ENCODE results near the gene LRIG1. TPM values are rescaled to one million over a fixed set of nuclear protein-coding genes. Genes with fewer than 3 reads are reported as not detected.

The LRIG1 gene
- total and polyA plus RNA-seq, 2 of the 8 experiments (the other 6 are each of a cell fraction or from before 2014, with no cell fraction given): 78.1 to 88.7 TPM

- H3K9me3 ChIP-seq (ENCODE audit: insufficient read depth in 2 of 2, low read depth in 1 of 2, low read length in 1 of 2): no peaks in the 10 kb centered on the region
These were observed 152.1 kb downstream of the LRIG1 start for GRCh38 chr3:66348704-66349103.

More at GRCh38 chr3:66348704-66349103, 152.1 kb downstream of the LRIG1 start:
- DNase-seq (ENCODE audit: low read depth in 1 of 2, low spot score in 2 of 2) (no peak), FAIRE-seq (no peak)
- H2BK15ac ChIP-seq (ENCODE audit: low read length): no peak overlapping the region
- no peak overlapping the region for H4K5ac ChIP-seq (ENCODE audit: insufficient read length, low read depth, low read length)
- no peaks in the 10 kb centered on the region for H3K23me2 ChIP-seq (ENCODE audit: low read depth, low read length)
- H2AFZ ChIP-seq (ENCODE audit: low read length): no peak overlapping the region
- H3K79me1 ChIP-seq (ENCODE audit: low read depth, low read length): no peaks in the 10 kb centered on the region
- no peak overlapping the region for H3K4ac ChIP-seq (replicated peaks; ENCODE audit: insufficient read length, low read depth, low read length)
- peaks cover 0 to 3% (median 0%) of the 10 kb centered on the region in 4 experiments; a peak in 1 of 8 replicates for H3K36me3 ChIP-seq (ENCODE audit: control insufficient read depth in 2 of 4, insufficient read depth in 4 of 4, low read length in 3 of 4)
- H4K91ac ChIP-seq (replicated peaks; ENCODE audit: insufficient read length, low read length): no peak overlapping the region
- TF ChIP-seq TAF7 (optimal IDR thresholded peaks at IDR 0.05; ENCODE audit: borderline replicate concordance, low read depth, low read length) (no peak), FOSL1 (IDR thresholded peaks at IDR 0.05; ENCODE audit: insufficient read depth, low read depth, low read length) (no peak), SAP30 (IDR thresholded peaks at IDR 0.05; ENCODE audit: insufficient read depth, insufficient replicate concordance, low read length) (no peak), BRCA1 (IDR thresholded peaks at IDR 0.05; ENCODE audit: low read depth, low read length) (no peak), RBBP5 (IDR thresholded peaks at IDR 0.05; ENCODE audit: borderline replicate concordance, low read depth, low read length) (no peak), JUN (IDR thresholded peaks at IDR 0.05; ENCODE audit: low read depth, low read length) (no peak), JUND (IDR thresholded peaks at IDR 0.05; ENCODE audit: low read length) (no peak), EGR1 (IDR thresholded peaks at IDR 0.05; ENCODE audit: borderline replicate concordance, low read depth, low read length) (no peak), POLR2AphosphoS5 (IDR thresholded peaks at IDR 0.05; ENCODE audit: low read depth, low read length) (no peak), CEBPB (IDR thresholded peaks at IDR 0.05; ENCODE audit: low read depth, low read length) (no peak), MAX (IDR thresholded peaks at IDR 0.05) (no peak)
- peaks cover 1 to 7% (median 3%) of the 10 kb centered on the region in 4 experiments; a peak in 5 of 7 replicates for H3K4me1 ChIP-seq (replicated peaks in 1 of 4; ENCODE audit: control insufficient read depth in 3 of 4, insufficient read depth in 4 of 4, low read length in 3 of 4)
- H3K23ac ChIP-seq (ENCODE audit: insufficient read length): no peak overlapping the region
- H3K56ac ChIP-seq (replicated peaks; ENCODE audit: insufficient read length, low read depth, low read length): no peak overlapping the region
- no peak overlapping the region for H3K9ac ChIP-seq (replicated peaks in 1 of 4; ENCODE audit: extremely low read depth in 1 of 4, low read depth in 3 of 4, low read length in 3 of 4)
- no peak overlapping the region for H2BK5ac ChIP-seq (ENCODE audit: low read depth, low read length)
- no peak overlapping the region for H4K8ac ChIP-seq (ENCODE audit: extremely low read depth, insufficient read depth, low read length)
- no peak overlapping the region for H3K18ac ChIP-seq (ENCODE audit: extremely low read depth, low read length)
- H2BK20ac ChIP-seq (ENCODE audit: low read length): no peak overlapping the region
- H3K27ac ChIP-seq (ENCODE audit: low read depth, low read length): no peak overlapping the region
- CTCF ChIA-PET (ENCODE audit: partially characterized antibody): interaction anchor here (1.2 to 1.5 kb wide), 2 partner anchors 24 to 96 kb away, joined by 5 to 6 read pairs; no protein-coding TSS in a partner anchor
- no peak overlapping the region for H2BK12ac ChIP-seq (ENCODE audit: low read depth, low read length)
- WGBS, 2 experiments (ENCODE audit: extremely low coverage in 1 of 2, insufficient coverage in 1 of 2, insufficient read length in 1 of 2, insufficient replicate concordance in 2 of 2, low coverage in 1 of 2, low lambda C conversion rate in 2 of 2, missing lambda C conversion rate in 1 of 2): 87% methylated on average over 3 of the region's 3 CpGs; no CpG with 5 or more reads in 1 of the 2 experiments
- H2AK5ac ChIP-seq (ENCODE audit: low read depth, low read length): no peak overlapping the region
- H2BK120ac ChIP-seq (replicated peaks; ENCODE audit: low read depth, low read length): no peak overlapping the region
- H4K20me1 ChIP-seq (replicated peaks in 1 of 2; ENCODE audit: control insufficient read depth in 1 of 2, insufficient read depth in 2 of 2, low read length in 2 of 2): no peaks in the 10 kb centered on the region
- no peak overlapping the region for H3K4me2 ChIP-seq (ENCODE audit: insufficient read depth in 1 of 2, low read depth in 2 of 2, low read length in 2 of 2)
- H3K27me3 ChIP-seq (replicated peaks in 1 of 4; ENCODE audit: control insufficient read depth in 3 of 4, extremely low read depth in 1 of 4, insufficient read depth in 3 of 4, low read length in 3 of 4): no peaks in the 10 kb centered on the region
- H3K79me2 ChIP-seq (ENCODE audit: control insufficient read depth in 1 of 2, insufficient read depth in 2 of 2, low read length in 2 of 2): no peaks in the 10 kb centered on the region
- POLR2A ChIA-PET (ENCODE audit: partially characterized antibody): no interaction called here
- no peak overlapping the region for H3K4me3 ChIP-seq (ENCODE audit: extremely low read depth in 1 of 4, insufficient read depth in 2 of 4, low read depth in 3 of 4, low read length in 4 of 4)
- no peak overlapping the region for H3K14ac ChIP-seq (ENCODE audit: insufficient read length)
